D341Med (cell line): ENCODE data around the gene SCAMP3.

Source experiments
- DNase-seq: peaks from one replicate; pipeline ENCODE4 v3.0.0; 2012; ENCODE audit warnings: low spot score

The SCAMP3 gene

GRCh38 chr1:155285631-155286044, 23.5 kb upstream of the SCAMP3 start:
- no peak for DNase-seq

GRCh38 chr1:155285063-155285462, 22.9 kb upstream of the SCAMP3 start:
- DNase-seq = no peak

GRCh38 chr1:155284476-155284875, 22.3 kb upstream of the SCAMP3 start:
- no peak for DNase-seq

- no peak for DNase-seq
Observed at GRCh38 chr1:155282488-155283091, 20.4 kb upstream of the SCAMP3 start.

GRCh38 chr1:155279268-155279667, 17.1 kb upstream of the SCAMP3 start:
- no peak for DNase-seq

- no peak for DNase-seq
Observed at GRCh38 chr1:155278689-155279160, 16.6 kb upstream of the SCAMP3 start.

- DNase-seq = peak; percentile 81
Observed at GRCh38 chr1:155277902-155278688, 15.9 kb upstream of the SCAMP3 start.

GRCh38 chr1:155277070-155277901, 15.1 kb upstream of the SCAMP3 start, which contains the start of gene HCN3:
TSS of gene HCN3 (plus strand) at chr1:155277463. CDS start at chr1:155277591, 128 bp downstream.
- peak; percentile 99 for DNase-seq

- peak; percentile 98 for DNase-seq
Observed at GRCh38 chr1:155273343-155274245, 11.4 kb upstream of the SCAMP3 start, which contains the start of gene CLK2. TSS of gene CLK2 (minus strand) at chr1:155273504. CDS start at chr1:155270977, 2,527 bp downstream.

GRCh38 chr1:155272466-155273342, 10.5 kb upstream of the SCAMP3 start:
- peak; percentile 84 for DNase-seq

GRCh38 chr1:155269381-155269780, 7.2 kb upstream of the SCAMP3 start:
- DNase-seq = no peak

- no peak for DNase-seq
Observed at GRCh38 chr1:155268630-155269029, 6.5 kb upstream of the SCAMP3 start.

- DNase-seq = no peak
Observed at GRCh38 chr1:155267373-155267772, 5.2 kb upstream of the SCAMP3 start.

GRCh38 chr1:155266553-155266952, 4.4 kb upstream of the SCAMP3 start:
- no peak for DNase-seq

GRCh38 chr1:155263067-155263466, 907 bp upstream of the SCAMP3 start:
- no peak for DNase-seq

GRCh38 chr1:155261493-155261851, 688 bp downstream of the SCAMP3 start:
- DNase-seq = peak; percentile 59

- no peak for DNase-seq
Observed at GRCh38 chr1:155260276-155260675, 1.9 kb downstream of the SCAMP3 start.

- DNase-seq = no peak
Observed at GRCh38 chr1:155256058-155256852, 5.9 kb downstream of the SCAMP3 start.

- DNase-seq = peak; percentile 97
Observed at GRCh38 chr1:155255243-155256007, 6.7 kb downstream of the SCAMP3 start, which contains the start of gene ENTREP3. TSS of gene ENTREP3 (minus strand) at chr1:155255483. CDS start at chr1:155254877, 606 bp downstream.
